Gastrocnemius medialis (tissue), 4 donors: Measurements from ENCODE around the gene TIGD1.

ENCODE experiments used
- CTCF ChIP-seq, 5 experiments: fragments of 450-650 bp in 3 of 5; fragments of 200-600 bp in 2 of 5; sonication (generic) in 2 of 5; IDR thresholded peaks in 4 of 5; conservative IDR thresholded peaks in 1 of 5; 1 replicate in 4 of 5; 2 replicates in 1 of 5; pipeline ENCODE4 v1.5.1; 2016 to 2019; ENCODE audit warnings: antibody characterized with exemption in 5 of 5, mild to moderate bottlenecking in 3 of 5, moderate library complexity in 3 of 5
- POLR2A ChIP-seq, 2 donors: fragments of 450-650 bp; IDR thresholded peaks; one replicate each; pipeline ENCODE4 v1.6.1; 2017; ENCODE audit warnings: antibody characterized with exemption in 2 of 2, mild to moderate bottlenecking in 2 of 2, moderate library complexity in 2 of 2

DNA sequence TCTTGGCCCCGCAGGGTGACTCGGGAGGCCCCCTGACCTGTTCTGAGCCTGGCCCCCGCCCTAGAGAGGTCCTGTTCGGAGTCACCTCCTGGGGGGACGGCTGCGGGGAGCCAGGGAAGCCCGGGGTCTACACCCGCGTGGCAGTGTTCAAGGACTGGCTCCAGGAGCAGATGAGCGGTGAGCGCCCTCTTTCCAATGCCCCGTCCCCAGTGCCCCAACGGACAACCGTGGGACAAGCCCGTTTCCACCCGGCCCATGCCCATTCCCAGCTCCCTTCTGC, 27.0 kb downstream of the TIGD1 start:
- TF ChIP-seq CTCF (IDR thresholded peaks at IDR 0.05 in 4 of 5, conservative IDR thresholded peaks at IDR 0.05 in 1 of 5): no peak
- TF ChIP-seq POLR2A (IDR thresholded peaks at IDR 0.05): no peak
